H1 (cell line): ENCODE measurements around the gene KHDRBS1. TPM values are rescaled to one million over a fixed set of nuclear protein-coding genes. Genes with fewer than 3 reads are reported as not detected.

ENCODE experiments used
- CTCF ChIA-PET: fragments of 300-600 bp; sonication (Branson Sonifier 250); formaldehyde crosslinking; loops from one replicate; lab custom pipeline; 2021; ENCODE audit not compliant: partially characterized antibody; lab: Charles Lee
- POLR2A ChIA-PET: fragments of 300-600 bp; sonication (Branson Sonifier 250); formaldehyde crosslinking; loops from one replicate; lab custom pipeline; 2021; ENCODE audit warnings: inconsistent platforms; ENCODE audit not compliant: partially characterized antibody; lab: Charles Lee
- DNase-seq, 2 experiments: peaks; one replicate each; pipeline versions ENCODE4 v3.0.0 to v3.0.0-alpha.2; 2010 to 2022; ENCODE audit warnings: low spot score in 2 of 2, low read depth in 1 of 2, mixed read lengths in 1 of 2
- FAIRE-seq: peaks from 2 replicates; lab custom pipeline; 2011; peaks lifted over from hg19 to GRCh38; lab: Jason Lieb, UNC
- H2AFZ ChIP-seq: 2 replicates; pipeline ENCODE4 v1.8.1; 2012; ENCODE audit warnings: low read length, inconsistent platforms
- H2AK5ac ChIP-seq: 2 replicates; pipeline ENCODE4 v1.6.1; 2013; ENCODE audit warnings: low read depth, low read length
- H2BK120ac ChIP-seq: replicated peaks from 2 replicates; pipeline ENCODE3; 2013; ENCODE audit warnings: low read depth, low read length, inconsistent platforms
- H2BK12ac ChIP-seq: 2 replicates; pipeline ENCODE4 v1.6.1; 2013; ENCODE audit warnings: low read depth, low read length
- H2BK15ac ChIP-seq: 2 replicates; pipeline ENCODE4 v1.6.1; 2013; ENCODE audit warnings: low read length
- H2BK20ac ChIP-seq: 2 replicates; pipeline ENCODE4 v1.6.1; 2013; ENCODE audit warnings: low read length
- H2BK5ac ChIP-seq: 2 replicates; pipeline ENCODE4 v1.6.1; 2013; ENCODE audit warnings: low read depth, low read length
- H3K14ac ChIP-seq: 2 replicates; pipeline ENCODE4 v1.6.1; 2013; ENCODE audit warnings: inconsistent platforms; ENCODE audit not compliant: insufficient read length
- H3K18ac ChIP-seq: 2 replicates; pipeline ENCODE4 v1.6.1; 2013; ENCODE audit warnings: low read length; ENCODE audit errors: extremely low read depth
- H3K23ac ChIP-seq: 2 replicates; pipeline ENCODE4 v1.6.1; 2013; ENCODE audit warnings: inconsistent platforms; ENCODE audit not compliant: insufficient read length
- H3K23me2 ChIP-seq: 2 replicates; pipeline ENCODE4 v1.6.1; 2013; ENCODE audit warnings: low read depth, low read length
- H3K27ac ChIP-seq: 2 replicates; pipeline ENCODE4 v1.6.1; 2011; ENCODE audit warnings: low read depth, low read length, inconsistent platforms
- H3K27me3 ChIP-seq, 4 experiments: replicated peaks in 1 of 4; 1 replicate in 1 of 4; 2 replicates in 3 of 4; pipeline versions ENCODE4 v1.6.1 to v1.8.1; 2011 to 2013; ENCODE audit warnings: low read length in 3 of 4, mild to moderate bottlenecking in 3 of 4, inconsistent platforms in 2 of 4, mixed read lengths in 2 of 4, moderate library complexity in 1 of 4; ENCODE audit not compliant: control insufficient read depth in 3 of 4, insufficient read depth in 3 of 4; ENCODE audit errors: extremely low read depth in 1 of 4
- H3K36me3 ChIP-seq, 4 experiments: 2 replicates each; pipeline versions ENCODE4 v1.6.1 to v1.8.1; 2011 to 2013; ENCODE audit warnings: mild to moderate bottlenecking in 4 of 4, low read length in 3 of 4, moderate library complexity in 2 of 4, control low read depth in 1 of 4, inconsistent platforms in 1 of 4; ENCODE audit not compliant: insufficient read depth in 4 of 4, control insufficient read depth in 2 of 4
- H3K4ac ChIP-seq: replicated peaks from 2 replicates; pipeline ENCODE3; 2013; ENCODE audit warnings: low read length, low read depth, mixed read lengths, inconsistent platforms; ENCODE audit not compliant: insufficient read length
- H3K4me1 ChIP-seq, 4 experiments: replicated peaks in 1 of 4; 1 replicate in 1 of 4; 2 replicates in 3 of 4; pipeline versions ENCODE4 v1.6.1 to v1.8.1; 2011 to 2013; ENCODE audit warnings: low read length in 3 of 4, inconsistent platforms in 2 of 4, mixed read lengths in 1 of 4; ENCODE audit not compliant: insufficient read depth in 4 of 4, control insufficient read depth in 3 of 4
- H3K4me2 ChIP-seq, 2 experiments: 2 replicates each; pipeline versions ENCODE4 v1.6.1 to v1.8.1; 2011 to 2013; ENCODE audit warnings: low read depth in 2 of 2, low read length in 2 of 2, control low read depth in 1 of 2, inconsistent platforms in 1 of 2, mild to moderate bottlenecking in 1 of 2; ENCODE audit not compliant: insufficient read depth in 1 of 2
- H3K4me3 ChIP-seq, 4 experiments: fragments of 200-600, 300-600 bp in 1 of 4; sonication (generic), shearing (Covaris generic), sonication (Bioruptor Twin) in 1 of 4; 2 replicates each; pipeline versions ENCODE4 v1.5.1 to v1.8.1; 2011 to 2016; ENCODE audit warnings: low read length in 4 of 4, low read depth in 3 of 4, control low read depth in 2 of 4, inconsistent platforms in 2 of 4, mild to moderate bottlenecking in 2 of 4, mixed read lengths in 1 of 4, moderate library complexity in 1 of 4; ENCODE audit not compliant: insufficient read depth in 2 of 4; ENCODE audit errors: extremely low read depth in 1 of 4
- H3K56ac ChIP-seq: replicated peaks from 2 replicates; pipeline ENCODE3; 2013; ENCODE audit warnings: low read depth, mild to moderate bottlenecking, mixed read lengths, low read length, inconsistent platforms; ENCODE audit not compliant: insufficient read length
- H3K79me1 ChIP-seq: 2 replicates; pipeline ENCODE4 v1.6.1; 2013; ENCODE audit warnings: low read depth, low read length, control low read depth
- H3K79me2 ChIP-seq, 2 experiments: 2 replicates each; pipeline versions ENCODE4 v1.6.1 to v1.8.1; 2012 to 2013; ENCODE audit warnings: low read length in 2 of 2, mild to moderate bottlenecking in 2 of 2, inconsistent platforms in 1 of 2; ENCODE audit not compliant: insufficient read depth in 2 of 2, control insufficient read depth in 1 of 2
- H3K9ac ChIP-seq, 4 experiments: replicated peaks in 1 of 4; 1 replicate in 1 of 4; 2 replicates in 3 of 4; pipeline versions ENCODE4 v1.6.1 to v1.8.1; 2011 to 2013; ENCODE audit warnings: low read depth in 3 of 4, low read length in 3 of 4, control low read depth in 2 of 4, mild to moderate bottlenecking in 2 of 4, moderate library complexity in 2 of 4, inconsistent platforms in 1 of 4; ENCODE audit errors: extremely low read depth in 1 of 4
- H3K9me3 ChIP-seq, 2 experiments: 2 replicates each; pipeline versions ENCODE4 v1.6.1 to v1.8.1; 2012 to 2013; ENCODE audit warnings: mild to moderate bottlenecking in 2 of 2, moderate library complexity in 2 of 2, control low read depth in 1 of 2, inconsistent platforms in 1 of 2, low read depth in 1 of 2, low read length in 1 of 2, mixed read lengths in 1 of 2; ENCODE audit not compliant: insufficient read depth in 2 of 2
- H4K20me1 ChIP-seq, 2 experiments: replicated peaks in 1 of 2; 2 replicates each; pipeline versions ENCODE3 to v1.8.1; 2011 to 2013; ENCODE audit warnings: inconsistent platforms in 2 of 2, low read length in 2 of 2, mild to moderate bottlenecking in 1 of 2; ENCODE audit not compliant: insufficient read depth in 2 of 2, control insufficient read depth in 1 of 2
- H4K5ac ChIP-seq: 2 replicates; pipeline ENCODE4 v1.6.1; 2013; ENCODE audit warnings: low read length, low read depth, mixed read lengths, inconsistent platforms; ENCODE audit not compliant: insufficient read length
- H4K8ac ChIP-seq: 2 replicates; pipeline ENCODE4 v1.8.0; 2013; ENCODE audit warnings: mild to moderate bottlenecking, moderate library complexity, low read length, inconsistent platforms; ENCODE audit not compliant: insufficient read depth; ENCODE audit errors: extremely low read depth
- H4K91ac ChIP-seq: replicated peaks from 2 replicates; pipeline ENCODE3; 2013; ENCODE audit warnings: low read length, mixed read lengths, inconsistent platforms; ENCODE audit not compliant: insufficient read length
- CHD2 ChIP-seq: IDR thresholded peaks from 2 replicates; pipeline ENCODE4 v1.6.1; 2012; ENCODE audit warnings: low read length, improper control_type of control experiment
- WGBS, 2 experiments: shearing (Covaris generic) in 1 of 2; methylation state at CpG; one replicate each; pipeline versions ENCODE4 v1.1.6 to v1.1.7; 2013 to 2015; ENCODE audit warnings: low lambda C conversion rate in 2 of 2, mixed read lengths in 2 of 2, inconsistent platforms in 1 of 2, low coverage in 1 of 2, missing lambda C conversion rate in 1 of 2; ENCODE audit not compliant: insufficient replicate concordance in 2 of 2, insufficient coverage in 1 of 2, insufficient read length in 1 of 2; ENCODE audit errors: extremely low coverage in 1 of 2, missing lambda C conversion rate in 1 of 2; 5-methylcytosine and 5-hydroxymethylcytosine counted together
- polyA plus RNA-seq, 7 experiments: library from polyadenylated mRNA; depleted of rRNA in 3 of 7; stranded (reverse) in 5 of 7; unstranded in 2 of 7; fragments of >200 nt in 5 of 7; fragments of 200-250 nt in 2 of 7; gene quantifications; 1 replicate in 5 of 7; 2 replicates in 1 of 7; 4 replicates in 1 of 7; pipeline versions ENCODE4 v1.2.1 to v1.2.3, GENCODE V29; 2011 to 2013; ENCODE audit warnings: missing spikeins in 2 of 7, mixed read lengths in 2 of 7
- total RNA-seq: library from RNA; stranded (reverse); fragmentation: NEBNext Ultra II Directional; extraction: Animal tissue kit (Norgen Biotek cat#: 25700); gene quantifications from 2 replicates; pipeline ENCODE4 v1.2.1, GENCODE V29; 2021

Gene KHDRBS1
- total and polyA plus RNA-seq, 2 of the 8 experiments (the other 6 are each of a cell fraction or from before 2014, with no cell fraction given), result 53.8 to 284 TPM

DNA sequence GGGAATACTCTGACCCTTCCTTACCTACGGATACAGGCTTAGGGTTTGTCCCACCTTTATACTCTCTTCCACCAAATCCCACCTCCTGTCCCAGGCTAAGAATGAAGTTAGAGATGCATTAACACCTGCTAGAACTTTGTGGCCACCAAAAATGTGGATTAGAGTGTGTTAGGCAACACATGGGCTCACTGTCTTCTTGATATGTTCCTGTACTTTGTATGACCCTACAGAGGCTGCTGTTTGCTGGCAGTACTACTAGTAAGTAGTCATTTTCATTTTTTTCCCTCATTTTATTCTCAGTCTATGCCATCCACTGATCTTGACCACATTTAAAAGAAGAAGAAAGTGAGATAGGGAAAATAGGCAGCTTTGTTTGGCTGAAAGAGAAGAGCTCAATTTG lies 38.0 kb downstream of the KHDRBS1 start:
- H4K20me1 ChIP-seq, result peaks cover 0 to 9% of the 10 kb centered on the region in 2 experiments
- H3K14ac ChIP-seq, result no peak overlapping the region
- no peaks in the 10 kb centered on the region for H3K27me3 ChIP-seq
- no peak overlapping the region for H2AK5ac ChIP-seq
- 100% methylated on average over 1 of the region's 1 CpG; no CpG with 5 or more reads in 1 of the 2 experiments for whole genome bisulfite sequencing, 2 experiments
- ChIA-PET POLR2A (interaction anchor here (0.6 to 1.4 kb wide), 3 partner anchors 8 to 17 kb away, joined by 3 read pairs; no protein-coding TSS in a partner anchor), CTCF (interaction anchor here (1.9 to 2.9 kb wide), 2 partner anchors 11 to 17 kb away, joined by 8 to 12 read pairs; no protein-coding TSS in a partner anchor)
- no peak for DNase-seq
- H3K18ac ChIP-seq, result no peak overlapping the region
- no peaks in the 10 kb centered on the region for H3K23me2 ChIP-seq
- no peak overlapping the region for H2AFZ ChIP-seq
- no peak overlapping the region for H3K56ac ChIP-seq
- no peak overlapping the region for H2BK5ac ChIP-seq
- no peak overlapping the region for H2BK12ac ChIP-seq
- no peak overlapping the region for H3K9ac ChIP-seq
- peaks cover 26 to 84% (median 62%) of the 10 kb centered on the region in 4 experiments for H3K36me3 ChIP-seq
- H3K4me2 ChIP-seq, result no peak overlapping the region
- no peak overlapping the region for H2BK120ac ChIP-seq
- no peak overlapping the region for H2BK15ac ChIP-seq
- H3K79me2 ChIP-seq, result no peaks in the 10 kb centered on the region
- H3K9me3 ChIP-seq, result no peaks in the 10 kb centered on the region
- H3K79me1 ChIP-seq, result no peaks in the 10 kb centered on the region
- no peak overlapping the region for H4K5ac ChIP-seq
- H3K4me1 ChIP-seq, result no peaks in the 10 kb centered on the region
- TF ChIP-seq CHD2, result no peak
- no peak overlapping the region for H3K23ac ChIP-seq
- FAIRE-seq, result no peak
- no peak overlapping the region for H2BK20ac ChIP-seq
- no peak overlapping the region for H3K27ac ChIP-seq
- H3K4ac ChIP-seq, result no peak overlapping the region
- no peak overlapping the region for H4K91ac ChIP-seq
- no peak overlapping the region for H4K8ac ChIP-seq
- no peak overlapping the region for H3K4me3 ChIP-seq
